Motor neuron (in vitro differentiated cells): ENCODE data around the gene CDK10. TPM values are rescaled to one million over a fixed set of nuclear protein-coding genes. Genes with fewer than 3 reads are reported as not detected.
"Not testable (repeated sequence)": the region's sequence is repeated elsewhere in the genome, so short reads cannot be mapped to it uniquely, and the experiment has no call there.

ENCODE experiments used
- ATAC-seq, 8 experiments: fragments of 200-7000 bp; cut with Tn5 transposase; replicated peaks in 6 of 8; 2 replicates each; pipeline ENCODE4 v1.8.0; 2021; ENCODE audit warnings: mild to moderate bottlenecking in 8 of 8, moderate library complexity in 8 of 8
- H3K27ac ChIP-seq, 2 donors: fragments of 250-450 bp; sonication (Bioruptor Pico); 2 replicates each; pipeline ENCODE4 v1.9.0; 2021; ENCODE audit warnings: antibody characterized with exemption in 2 of 2, mild to moderate bottlenecking in 2 of 2, moderate library complexity in 1 of 2
- H3K4me1 ChIP-seq, 2 donors: fragments of 250-450 bp; sonication (Bioruptor Pico); replicated peaks in 1 of 2; 2 replicates each; pipeline ENCODE4 v1.6.1; 2021; ENCODE audit warnings: antibody characterized with exemption in 2 of 2, mild to moderate bottlenecking in 2 of 2, moderate library complexity in 1 of 2
- H3K4me3 ChIP-seq, 5 donors: fragments of 250-450 bp; sonication (Bioruptor Pico); 2 replicates each; pipeline ENCODE4 v1.9.0; 2021; ENCODE audit warnings: antibody characterized with exemption in 5 of 5, mild to moderate bottlenecking in 5 of 5, moderate library complexity in 4 of 5
- WGBS, 10 experiments: fragments of 450-650 bp; shearing (Covaris generic); methylation state at CpG; one replicate each; pipeline ENCODE4 v1.0.0; 2022; 5-methylcytosine and 5-hydroxymethylcytosine counted together
- in situ Hi-C, 9 experiments: fragments of 400-800 bp; cut with MboI; loops; one replicate each; pipeline ENCODE4 v1.15.0; 2021; ENCODE audit warnings: low sequenced_read_pairs in 9 of 9, low pct_unique_long_range_greater_than_20kb in 2 of 9; ENCODE audit not compliant: unreplicated experiment in 9 of 9
- total RNA-seq, 8 experiments: library from RNA; unstranded; fragments of 300-600 nt; gene quantifications; 2 replicates each; pipeline versions ENCODE4 v1.2.3 to v1.2.4, GENCODE V29; 2022

CDK10 gene
- total RNA-seq, 8 experiments from 2014 or later: 18.3 to 122 (median 46.6) TPM

GRCh38 chr16:89655062-89655643 lies 31.3 kb upstream of the CDK10 start:
- ATAC-seq: no peak
- Histone ChIP-seq H3K4me3 (no peak overlapping the region), H3K27ac (no peak overlapping the region), H3K4me1 (peaks cover 13 to 15% of the 10 kb centered on the region in 2 donors)
- in situ Hi-C loops: no loop called here
- 17 to 100% (median 92%) methylated on average over 1 to 8 of the region's 10 CpGs; no CpG with 5 or more reads in 1 of the 10 experiments for WGBS, 10 experiments

GRCh38 chr16:89656435-89657121 lies 29.9 kb upstream of the CDK10 start:
- in situ Hi-C loops: no loop called here
- no peak overlapping the region for H3K27ac ChIP-seq
- ATAC-seq: no peak
- peak overlapping the region; percentile 71 to 95 (median 81) for H3K4me3 ChIP-seq
- peaks cover 13 to 15% of the 10 kb centered on the region in 2 donors for H3K4me1 ChIP-seq
- WGBS, 10 experiments: 60 to 100% (median 72%) methylated on average over 1 to 8 of the region's 32 CpGs; no CpG with 5 or more reads in 4 of the 10 experiments

GRCh38 chr16:89657442-89658220 lies 28.9 kb upstream of the CDK10 start, which contains the start of the genes CHMP1A and SPATA33:
Gene CHMP1A (minus strand): TSS chr16:89657708. CDS start chr16:89657588, 120 bp downstream.
Gene SPATA33 (plus strand): TSS chr16:89657836. CDS start chr16:89657912, 76 bp downstream.
- peak; percentile 93 to 97 (median 95) for ATAC-seq
- peak within 1 kb of the TSS; percentile 65 to 83 for H3K27ac ChIP-seq
- WGBS, 10 experiments: 0% methylated on average over 3 to 9 of the region's 99 CpGs; no CpG with 5 or more reads in 7 of the 10 experiments
- H3K4me3 ChIP-seq: peak within 1 kb of the TSS; percentile 71 to 95 (median 81)
- in situ Hi-C loops: no loop called here
- peaks cover 13 to 15% of the 10 kb centered on the region in 2 donors for H3K4me1 ChIP-seq

- in situ Hi-C loops: no loop called here
- 5 to 80% (median 18%) methylated on average over 1 to 22 of the region's 27 CpGs; no CpG with 5 or more reads in 2 of the 10 experiments for WGBS, 10 experiments
- ATAC-seq: peak; percentile 14 to 29 (median 24)
- peak overlapping the region; percentile 28 to 83 for H3K27ac ChIP-seq
- peak overlapping the region; percentile 71 to 95 (median 81) for H3K4me3 ChIP-seq
- peaks cover 13 to 15% of the 10 kb centered on the region in 2 donors for H3K4me1 ChIP-seq
These were observed 28.1 kb upstream of the CDK10 start for GRCh38 chr16:89658221-89658879.

GRCh38 chr16:89660146-89660545 lies 26.3 kb upstream of the CDK10 start:
- Histone ChIP-seq H3K4me3 (no peak overlapping the region), H3K4me1 (peaks cover 13 to 15% of the 10 kb centered on the region in 2 donors), H3K27ac (no peak overlapping the region)
- ATAC-seq: no peak
- 88 to 100% (median 92%) methylated on average over 1 to 6 of the region's 7 CpGs; no CpG with 5 or more reads in 5 of the 10 experiments for WGBS, 10 experiments
- in situ Hi-C loops: no loop called here

- no peak for ATAC-seq
- 84 to 100% (median 100%) methylated on average over 2 to 7 of the region's 9 CpGs; no CpG with 5 or more reads in 2 of the 10 experiments for WGBS, 10 experiments
- Histone ChIP-seq H3K27ac (no peak overlapping the region), H3K4me1 (peaks cover 13% of the 10 kb centered on the region in 2 donors), H3K4me3 (no peak overlapping the region)
- in situ Hi-C loops: no loop called here
These were observed 25.3 kb upstream of the CDK10 start for GRCh38 chr16:89661215-89661614.

GRCh38 chr16:89664238-89664637 lies 22.3 kb upstream of the CDK10 start:
- H3K27ac ChIP-seq, H3K4me3 ChIP-seq, H3K4me1 ChIP-seq, in situ Hi-C loops: not testable (repeated sequence)
- 40 to 90% (median 82%) methylated on average over 1 to 7 of the region's 11 CpGs; no CpG with 5 or more reads in 6 of the 10 experiments for WGBS, 10 experiments
- ATAC-seq: peak in 3 of 8 experiments; percentile 30 to 61 (median 59)

GRCh38 chr16:89667000-89667399 lies 19.5 kb upstream of the CDK10 start:
- ATAC-seq, H3K27ac ChIP-seq, in situ Hi-C loops, H3K4me3 ChIP-seq, H3K4me1 ChIP-seq: not testable (repeated sequence)
- 24 to 100% (median 52%) methylated on average over 1 to 4 of the region's 7 CpGs; no CpG with 5 or more reads in 5 of the 10 experiments for WGBS, 10 experiments

GRCh38 chr16:89667633-89668032 lies 18.9 kb upstream of the CDK10 start:
- ATAC-seq: no peak
- H3K27ac ChIP-seq: no peak overlapping the region
- H3K4me3 ChIP-seq: no peak overlapping the region
- in situ Hi-C loops: no loop called here
- H3K4me1 ChIP-seq: no peaks in the 10 kb centered on the region
- WGBS, 10 experiments: 60 to 100% (median 80%) methylated on average over 1 to 5 of the region's 9 CpGs; no CpG with 5 or more reads in 5 of the 10 experiments

- Histone ChIP-seq H3K27ac (no peak overlapping the region), H3K4me1 (no peaks in the 10 kb centered on the region), H3K4me3 (no peak overlapping the region)
- 60 to 100% (median 80%) methylated on average over 1 to 5 of the region's 5 CpGs; no CpG with 5 or more reads in 5 of the 10 experiments for WGBS, 10 experiments
- in situ Hi-C loops: no loop called here
- ATAC-seq: no peak
These were observed 17.7 kb upstream of the CDK10 start for GRCh38 chr16:89668790-89669158.

- peak in 3 of 8 experiments; percentile 12 to 34 (median 16) for ATAC-seq
- Histone ChIP-seq H3K4me1 (no peaks in the 10 kb centered on the region), H3K27ac (no peak overlapping the region), H3K4me3 (no peak overlapping the region)
- no CpG with 5 or more reads among the region's 13 CpGs for WGBS, 10 experiments
- in situ Hi-C loops: no loop called here
These were observed 16.7 kb upstream of the CDK10 start for GRCh38 chr16:89669755-89670154.
